ENCODE data around the gene PSEN1. TPM values are rescaled to one million over a fixed set of nuclear protein-coding genes. Genes with fewer than 3 reads are reported as not detected.

Gene PSEN1
- polyA plus RNA-seq, 1 donor (not counting 4 experiments of a cell fraction or from before 2014, with no cell fraction given) = 32.6 TPM

- no peak overlapping the region for H3K9ac ChIP-seq (ENCODE audit: control insufficient read depth, extremely low read depth, insufficient read depth, low read length)
- FAIRE-seq (no peak), DNase-seq (ENCODE audit: low read depth, low spot score) (no peak)
- H3K36me3 ChIP-seq (ENCODE audit: control insufficient read depth in 2 of 2, extremely low read depth in 1 of 2, insufficient read depth in 2 of 2, low read length in 2 of 2) = no peaks in the 10 kb centered on the region
- H3K27me3 ChIP-seq (ENCODE audit: control insufficient read depth, extremely low read depth, insufficient read depth, low read length) = no peaks in the 10 kb centered on the region
- no peaks in the 10 kb centered on the region for H4K20me1 ChIP-seq (ENCODE audit: control insufficient read depth, extremely low read depth, insufficient read depth, low read length)
- H3K4me2 ChIP-seq (ENCODE audit: control insufficient read depth, extremely low read depth, insufficient read depth, low read depth, low read length) = no peak overlapping the region
- no peaks in the 10 kb centered on the region for H3K9me3 ChIP-seq (ENCODE audit: control insufficient read depth, low read depth, low read length)
- no peak overlapping the region for H2AFZ ChIP-seq (ENCODE audit: control insufficient read depth, low read length)
- no peak overlapping the region for H3K4me3 ChIP-seq (ENCODE audit: control insufficient read depth in 2 of 3, extremely low read depth in 1 of 3, insufficient read depth in 2 of 3, low read depth in 1 of 3, low read length in 3 of 3)
- peaks cover 9% of the 10 kb centered on the region for H3K79me2 ChIP-seq (ENCODE audit: control insufficient read depth, insufficient read depth, low read length)
- no peaks in the 10 kb centered on the region for H3K9me1 ChIP-seq (ENCODE audit: control insufficient read depth, extremely low read depth, insufficient read depth, low read length)
- H3K27ac ChIP-seq (ENCODE audit: control insufficient read depth, insufficient read depth, low read length) = no peak overlapping the region
- peaks cover 11% of the 10 kb centered on the region for H3K4me1 ChIP-seq (ENCODE audit: control insufficient read depth, extremely low read depth, insufficient read depth, low read length)
- dilution Hi-C loops (cut with MboI; ENCODE audit: extremely low pct_ligation_motif_present, low sequenced_read_pairs) = no loop called here
- TF ChIP-seq EZH2 (IDR thresholded peaks at IDR 0.05; ENCODE audit: low read length) (no peak), CTCF (optimal IDR thresholded peaks at IDR 0.05 in 1 of 3, IDR thresholded peaks at IDR 0.05 in 1 of 3, conservative IDR thresholded peaks at IDR 0.05 in 1 of 3; ENCODE audit: extremely low read depth in 1 of 3, insufficient read depth in 2 of 3, low read length in 3 of 3) (no peak)
Measured at GRCh38 chr14:73251516-73252215, 115.4 kb downstream of the PSEN1 start.

DNA sequence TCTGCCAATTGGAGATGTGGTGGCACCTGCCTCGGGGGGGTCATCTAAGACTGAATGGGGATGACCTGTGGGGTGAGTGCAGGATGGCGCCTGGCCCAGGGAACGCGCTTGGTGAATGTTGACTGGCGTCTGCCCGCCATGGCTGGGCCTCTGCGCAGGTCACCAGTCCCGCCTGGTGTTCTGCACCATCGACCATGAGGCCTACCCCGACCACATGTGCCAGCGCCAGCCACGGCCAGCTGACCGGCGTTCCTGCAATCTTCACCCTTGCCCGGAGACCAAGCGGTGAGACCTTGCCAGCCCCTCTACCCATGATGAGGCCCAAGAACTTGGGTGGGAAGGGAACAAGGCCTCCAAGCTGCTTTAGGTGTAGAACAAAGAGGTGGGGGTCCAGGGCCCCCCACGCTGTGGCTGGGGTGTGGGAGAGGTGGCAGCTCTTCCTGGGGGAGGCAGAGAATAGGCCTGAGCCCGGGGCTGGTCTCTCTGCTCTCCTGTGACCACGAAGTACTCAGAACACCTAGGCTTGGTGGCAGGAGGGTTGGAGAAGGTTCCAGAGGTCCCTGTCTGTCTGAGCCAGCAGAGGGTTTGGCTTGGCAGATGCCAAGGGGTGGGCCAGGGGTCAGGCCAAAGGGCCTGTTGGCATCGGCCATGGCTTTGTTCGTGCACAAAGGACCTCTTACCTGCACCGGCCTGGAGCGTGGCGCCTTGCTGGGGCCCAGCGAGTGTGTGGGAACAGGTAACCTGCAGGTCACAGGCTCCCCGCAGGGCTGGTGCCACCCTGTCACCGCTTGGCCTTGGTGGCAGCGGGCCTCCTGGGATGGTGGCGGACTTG lies 116.4 kb downstream of the PSEN1 start:
- Histone ChIP-seq H3K4me3 (ENCODE audit: control insufficient read depth in 2 of 3, extremely low read depth in 1 of 3, insufficient read depth in 2 of 3, low read depth in 1 of 3, low read length in 3 of 3) (no peak overlapping the region), H3K79me2 (ENCODE audit: control insufficient read depth, insufficient read depth, low read length) (peaks cover under 1% of the 10 kb centered on the region), H3K36me3 (ENCODE audit: control insufficient read depth in 2 of 2, extremely low read depth in 1 of 2, insufficient read depth in 2 of 2, low read length in 2 of 2) (no peaks in the 10 kb centered on the region), H3K27me3 (ENCODE audit: control insufficient read depth, extremely low read depth, insufficient read depth, low read length) (no peaks in the 10 kb centered on the region), H4K20me1 (ENCODE audit: control insufficient read depth, extremely low read depth, insufficient read depth, low read length) (no peaks in the 10 kb centered on the region), H3K27ac (ENCODE audit: control insufficient read depth, insufficient read depth, low read length) (no peak overlapping the region), H2AFZ (ENCODE audit: control insufficient read depth, low read length) (no peak overlapping the region), H3K9me3 (ENCODE audit: control insufficient read depth, low read depth, low read length) (no peaks in the 10 kb centered on the region), H3K9me1 (ENCODE audit: control insufficient read depth, extremely low read depth, insufficient read depth, low read length) (no peaks in the 10 kb centered on the region), H3K4me2 (ENCODE audit: control insufficient read depth, extremely low read depth, insufficient read depth, low read depth, low read length) (no peak overlapping the region), H3K4me1 (ENCODE audit: control insufficient read depth, extremely low read depth, insufficient read depth, low read length) (peaks cover 9% of the 10 kb centered on the region), H3K9ac (ENCODE audit: control insufficient read depth, extremely low read depth, insufficient read depth, low read length) (no peak overlapping the region)
- dilution Hi-C loops (cut with MboI; ENCODE audit: extremely low pct_ligation_motif_present, low sequenced_read_pairs) = no loop called here
- DNase-seq (ENCODE audit: low read depth, low spot score) (no peak), FAIRE-seq (no peak)
- TF ChIP-seq CTCF (optimal IDR thresholded peaks at IDR 0.05 in 1 of 3, IDR thresholded peaks at IDR 0.05 in 1 of 3, conservative IDR thresholded peaks at IDR 0.05 in 1 of 3; ENCODE audit: extremely low read depth in 1 of 3, insufficient read depth in 2 of 3, low read length in 3 of 3) (no peak), EZH2 (IDR thresholded peaks at IDR 0.05; ENCODE audit: low read length) (no peak)
